ENCODE measurements around the gene LCE7A.

The LCE7A gene

DNA sequence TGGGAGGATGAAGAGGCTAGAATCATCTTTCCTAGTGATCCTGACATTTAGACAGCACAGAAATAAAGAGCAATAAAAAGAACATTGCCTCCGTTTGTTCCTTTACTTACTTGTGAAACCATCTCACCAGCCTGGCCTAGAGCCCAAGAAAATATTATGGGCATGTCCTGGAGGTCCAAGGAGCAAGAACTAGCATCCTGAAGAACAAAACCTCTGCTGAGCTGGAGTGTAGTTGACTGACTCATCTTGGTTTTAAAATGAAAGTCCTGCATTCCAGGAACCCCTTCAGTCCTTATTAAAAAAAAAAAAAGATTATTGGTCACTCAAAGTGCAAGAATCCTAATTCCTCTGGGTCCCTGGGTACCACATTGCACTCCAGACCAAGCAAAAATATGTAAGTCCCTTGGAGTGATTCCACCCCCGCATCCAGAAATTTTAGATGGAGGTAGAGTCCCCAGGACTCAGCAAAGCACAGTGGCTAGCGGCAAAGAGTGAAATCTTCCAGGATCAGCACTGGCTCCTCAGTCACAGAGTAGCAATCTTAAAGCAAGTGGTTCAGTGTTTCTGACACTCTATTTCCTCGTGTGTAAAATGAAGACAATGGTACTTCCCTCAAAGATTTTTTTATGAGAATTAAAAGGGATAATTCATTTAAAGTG is 25.3 kb downstream of the LCE7A start:
- no peaks in the 10 kb centered on the region for H3K9me2 ChIP-seq (replicated peaks; ENCODE audit: control insufficient read depth, low read length)
- H3K9me3 ChIP-seq (ENCODE audit: control insufficient read depth, insufficient read depth, low read length) = no peaks in the 10 kb centered on the region
- H3K4me2 ChIP-seq (ENCODE audit: low read length) = no peak overlapping the region
- no peak overlapping the region for H3K4me3 ChIP-seq (ENCODE audit: low read length)
- no peaks in the 10 kb centered on the region for H3F3A ChIP-seq (ENCODE audit: control insufficient read depth, insufficient read depth)
- 0 out of 2 replicates have a peak, but pooled peaks cover 5% of the 10 kb centered on the region for H3K27me3 ChIP-seq (ENCODE audit: control insufficient read depth, low read length)
- no peaks in the 10 kb centered on the region for H3K36me3 ChIP-seq (ENCODE audit: control insufficient read depth, low read length)
- H3K79me2 ChIP-seq (ENCODE audit: control insufficient read depth, low read length) = no peaks in the 10 kb centered on the region
- no peak overlapping the region for H3K27ac ChIP-seq (ENCODE audit: low read depth, low read length)
- H4K20me1 ChIP-seq (ENCODE audit: control insufficient read depth, insufficient read depth, low read depth, low read length) = no peaks in the 10 kb centered on the region
- TF ChIP-seq, protein P1, sequence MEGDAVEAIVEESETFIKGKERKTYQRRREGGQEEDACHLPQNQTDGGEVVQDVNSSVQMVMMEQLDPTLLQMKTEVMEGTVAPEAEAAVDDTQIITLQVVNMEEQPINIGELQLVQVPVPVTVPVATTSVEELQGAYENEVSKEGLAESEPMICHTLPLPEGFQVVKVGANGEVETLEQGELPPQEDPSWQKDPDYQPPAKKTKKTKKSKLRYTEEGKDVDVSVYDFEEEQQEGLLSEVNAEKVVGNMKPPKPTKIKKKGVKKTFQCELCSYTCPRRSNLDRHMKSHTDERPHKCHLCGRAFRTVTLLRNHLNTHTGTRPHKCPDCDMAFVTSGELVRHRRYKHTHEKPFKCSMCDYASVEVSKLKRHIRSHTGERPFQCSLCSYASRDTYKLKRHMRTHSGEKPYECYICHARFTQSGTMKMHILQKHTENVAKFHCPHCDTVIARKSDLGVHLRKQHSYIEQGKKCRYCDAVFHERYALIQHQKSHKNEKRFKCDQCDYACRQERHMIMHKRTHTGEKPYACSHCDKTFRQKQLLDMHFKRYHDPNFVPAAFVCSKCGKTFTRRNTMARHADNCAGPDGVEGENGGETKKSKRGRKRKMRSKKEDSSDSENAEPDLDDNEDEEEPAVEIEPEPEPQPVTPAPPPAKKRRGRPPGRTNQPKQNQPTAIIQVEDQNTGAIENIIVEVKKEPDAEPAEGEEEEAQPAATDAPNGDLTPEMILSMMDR (IDR thresholded peaks at IDR 0.05; ENCODE audit: low read depth, low read length, poor library complexity, severe bottlenecking) = no peak
- TF ChIP-seq EZH2phosphoT487 (IDR thresholded peaks at IDR 0.05; ENCODE audit: borderline replicate concordance, low read length) = no peak
- no peaks in the 10 kb centered on the region for H3K4me1 ChIP-seq (ENCODE audit: control insufficient read depth, low read length)

DNA sequence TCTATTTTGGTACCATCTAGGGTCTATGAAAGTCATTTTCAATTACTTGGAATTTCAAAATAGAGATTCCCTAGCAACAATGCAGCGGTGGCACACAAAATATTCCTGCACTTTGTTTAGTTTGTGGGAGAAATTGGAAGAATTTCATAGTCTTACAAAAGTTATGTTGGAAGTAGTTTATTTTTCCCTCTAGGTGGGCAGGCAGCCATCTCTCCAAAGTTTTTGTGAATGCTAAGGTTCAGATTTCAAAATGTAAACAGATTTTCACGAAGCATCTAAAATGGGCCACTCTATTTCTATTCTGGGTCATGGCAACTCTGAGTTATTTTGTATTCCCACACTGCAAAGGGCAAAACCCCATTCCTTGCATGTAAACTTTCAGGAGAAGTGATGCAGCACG is 26.3 kb downstream of the LCE7A start:
- no peaks in the 10 kb centered on the region for H3K36me3 ChIP-seq (ENCODE audit: control insufficient read depth, low read length)
- no peaks in the 10 kb centered on the region for H3K9me2 ChIP-seq (replicated peaks; ENCODE audit: control insufficient read depth, low read length)
- no peak overlapping the region for H3K4me3 ChIP-seq (ENCODE audit: low read length)
- H3K79me2 ChIP-seq (ENCODE audit: control insufficient read depth, low read length) = no peaks in the 10 kb centered on the region
- no peaks in the 10 kb centered on the region for H3F3A ChIP-seq (ENCODE audit: control insufficient read depth, insufficient read depth)
- no peaks in the 10 kb centered on the region for H3K4me1 ChIP-seq (ENCODE audit: control insufficient read depth, low read length)
- TF ChIP-seq, protein P1 (IDR thresholded peaks at IDR 0.05; ENCODE audit: low read depth, low read length, poor library complexity, severe bottlenecking) = no peak
- no peak for TF ChIP-seq EZH2phosphoT487 (IDR thresholded peaks at IDR 0.05; ENCODE audit: borderline replicate concordance, low read length)
- no peak overlapping the region for H3K4me2 ChIP-seq (ENCODE audit: low read length)
- H3K27ac ChIP-seq (ENCODE audit: low read depth, low read length) = no peak overlapping the region
- H3K27me3 ChIP-seq (ENCODE audit: control insufficient read depth, low read length) = 0 out of 2 replicates have a peak, but pooled peaks cover 5% of the 10 kb centered on the region
- no peaks in the 10 kb centered on the region for H4K20me1 ChIP-seq (ENCODE audit: control insufficient read depth, insufficient read depth, low read depth, low read length)
- no peaks in the 10 kb centered on the region for H3K9me3 ChIP-seq (ENCODE audit: control insufficient read depth, insufficient read depth, low read length)

DNA sequence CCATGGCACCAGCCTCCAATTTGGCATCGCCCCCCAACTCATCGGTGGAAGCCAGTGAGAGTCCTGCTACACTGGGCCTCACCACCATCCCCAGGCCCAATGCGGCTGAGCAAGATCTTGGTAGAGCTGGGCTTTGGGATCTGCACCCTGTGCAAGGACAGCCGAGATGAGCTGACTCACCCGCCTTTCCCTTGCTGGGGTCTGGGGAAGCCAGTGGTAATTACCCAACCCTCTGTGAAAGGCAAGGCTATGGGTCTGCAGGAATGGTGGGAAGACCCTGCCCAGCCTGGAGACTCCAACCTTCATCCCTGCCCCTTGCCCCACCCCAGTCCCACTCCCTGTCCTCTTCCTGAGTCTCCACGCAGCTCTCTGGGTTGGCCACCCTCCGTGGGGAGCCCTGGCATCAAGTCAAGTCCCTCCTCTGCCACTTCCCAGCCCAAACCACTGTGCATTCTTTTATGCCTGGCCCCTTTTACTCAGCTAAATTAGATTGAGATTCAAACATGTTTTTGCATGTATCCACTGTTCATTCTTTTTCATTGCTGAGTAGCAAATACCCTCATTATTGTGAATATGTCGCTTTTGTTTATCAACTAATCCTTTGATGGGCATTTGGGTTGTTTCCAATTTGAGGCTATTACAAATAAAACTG is 27.1 kb downstream of the LCE7A start:
- Histone ChIP-seq H3F3A (ENCODE audit: control insufficient read depth, insufficient read depth) (no peaks in the 10 kb centered on the region), H3K4me2 (ENCODE audit: low read length) (no peak overlapping the region), H3K36me3 (ENCODE audit: control insufficient read depth, low read length) (no peaks in the 10 kb centered on the region), H3K27ac (ENCODE audit: low read depth, low read length) (no peak overlapping the region), H3K9me2 (replicated peaks; ENCODE audit: control insufficient read depth, low read length) (no peaks in the 10 kb centered on the region), H3K4me3 (ENCODE audit: low read length) (no peak overlapping the region), H4K20me1 (ENCODE audit: control insufficient read depth, insufficient read depth, low read depth, low read length) (no peaks in the 10 kb centered on the region), H3K9me3 (ENCODE audit: control insufficient read depth, insufficient read depth, low read length) (no peaks in the 10 kb centered on the region), H3K4me1 (ENCODE audit: control insufficient read depth, low read length) (no peaks in the 10 kb centered on the region), H3K27me3 (ENCODE audit: control insufficient read depth, low read length) (peaks cover 5% of the 10 kb centered on the region; the same call in 1 of the 2 replicates), H3K79me2 (ENCODE audit: control insufficient read depth, low read length) (no peaks in the 10 kb centered on the region)
- no peak for TF ChIP-seq EZH2phosphoT487 (IDR thresholded peaks at IDR 0.05; ENCODE audit: borderline replicate concordance, low read length)
- TF ChIP-seq, protein P1 (IDR thresholded peaks at IDR 0.05; ENCODE audit: low read depth, low read length, poor library complexity, severe bottlenecking) = no peak

All from DOHH2 (cell line).